T-helper 9 cell (primary cell): ENCODE measurements around the gene MICAL1.
"Not testable (repeated sequence)": the region's sequence is repeated elsewhere in the genome, so short reads cannot be mapped to it uniquely, and the experiment has no call there.

Source experiments
- DNase-seq: peaks from one replicate; pipeline ENCODE4 v3.0.0-alpha.2; 2020

Gene MICAL1

DNA sequence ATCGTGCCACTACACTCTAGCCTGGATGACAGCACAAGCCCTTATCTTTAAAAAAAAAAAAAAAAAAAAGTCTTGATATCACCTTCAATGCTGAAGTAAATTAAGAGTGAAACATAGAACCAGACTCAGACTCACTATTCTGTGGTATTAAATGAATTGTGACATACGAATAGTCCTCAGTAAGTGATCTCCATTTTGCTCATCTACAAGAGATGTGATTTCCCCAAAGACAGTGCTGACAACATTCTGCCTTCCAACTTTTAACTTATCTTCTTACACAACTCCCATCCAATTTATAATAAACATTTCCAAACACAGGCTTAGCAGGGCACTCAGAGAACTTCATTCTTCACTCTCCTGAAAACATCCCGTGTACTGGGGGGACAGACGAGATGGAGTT is 19.4 kb upstream of the MICAL1 start:
- DNase-seq, result no peak

DNA sequence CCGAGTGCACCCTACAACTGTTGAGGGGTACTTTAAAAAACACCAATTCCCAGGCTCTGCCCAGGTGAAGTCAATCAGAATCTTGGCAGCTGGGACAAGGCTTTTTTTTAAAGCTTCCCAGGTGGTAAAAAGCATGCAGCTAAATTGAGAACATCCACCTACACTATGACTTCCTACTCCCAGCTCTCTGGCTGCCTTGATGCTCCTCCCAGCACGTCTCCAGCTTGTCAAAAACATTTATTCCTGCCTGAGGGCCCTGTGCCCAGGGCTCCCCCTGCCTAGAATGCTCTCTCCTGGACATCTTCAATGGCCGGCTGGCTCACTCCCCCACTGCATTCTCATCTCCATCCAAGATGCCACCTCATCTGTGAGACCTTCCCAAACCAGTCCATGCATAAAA is 17.5 kb upstream of the MICAL1 start:
- no peak for DNase-seq

DNA sequence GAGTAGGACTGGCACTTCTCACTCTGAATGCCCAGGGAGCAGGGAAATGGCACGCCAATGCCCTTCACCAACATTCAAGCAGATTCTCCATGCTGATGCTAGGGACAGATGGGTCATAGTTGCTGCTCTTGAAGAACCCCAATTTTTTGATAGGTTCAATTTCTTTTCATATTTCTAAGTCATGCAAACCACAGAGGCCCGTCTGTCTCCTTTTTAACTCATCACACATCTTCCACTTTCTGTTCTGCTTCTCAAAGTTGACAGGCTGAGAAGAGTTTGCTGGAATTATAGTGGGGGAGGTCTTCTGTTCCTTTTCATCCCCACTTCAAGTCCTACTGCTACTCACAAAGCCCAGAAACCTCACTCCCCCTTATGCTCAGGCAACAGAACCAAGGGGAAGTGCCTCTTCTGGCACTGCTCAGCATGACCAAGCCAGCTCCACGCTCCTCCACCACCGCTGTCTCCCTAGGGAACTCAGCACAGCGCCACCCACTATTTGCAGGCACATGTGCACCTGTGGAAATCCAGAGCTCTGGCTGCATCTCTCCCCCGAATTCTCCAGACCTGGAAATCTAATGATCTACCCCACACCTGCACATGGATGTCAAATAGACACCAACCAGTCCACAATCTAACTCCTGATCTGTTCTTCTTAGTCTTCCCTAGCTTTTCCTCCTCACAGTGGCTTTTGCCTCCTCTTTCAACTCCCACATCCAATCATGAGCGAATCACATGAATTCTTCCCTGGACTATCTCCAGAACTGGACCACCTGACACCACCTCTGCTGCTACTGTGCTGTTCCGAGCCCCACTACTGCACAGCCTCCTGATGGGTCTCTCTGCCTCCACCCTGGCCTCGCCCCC is 16.8 kb upstream of the MICAL1 start:
- no peak for DNase-seq

DNA sequence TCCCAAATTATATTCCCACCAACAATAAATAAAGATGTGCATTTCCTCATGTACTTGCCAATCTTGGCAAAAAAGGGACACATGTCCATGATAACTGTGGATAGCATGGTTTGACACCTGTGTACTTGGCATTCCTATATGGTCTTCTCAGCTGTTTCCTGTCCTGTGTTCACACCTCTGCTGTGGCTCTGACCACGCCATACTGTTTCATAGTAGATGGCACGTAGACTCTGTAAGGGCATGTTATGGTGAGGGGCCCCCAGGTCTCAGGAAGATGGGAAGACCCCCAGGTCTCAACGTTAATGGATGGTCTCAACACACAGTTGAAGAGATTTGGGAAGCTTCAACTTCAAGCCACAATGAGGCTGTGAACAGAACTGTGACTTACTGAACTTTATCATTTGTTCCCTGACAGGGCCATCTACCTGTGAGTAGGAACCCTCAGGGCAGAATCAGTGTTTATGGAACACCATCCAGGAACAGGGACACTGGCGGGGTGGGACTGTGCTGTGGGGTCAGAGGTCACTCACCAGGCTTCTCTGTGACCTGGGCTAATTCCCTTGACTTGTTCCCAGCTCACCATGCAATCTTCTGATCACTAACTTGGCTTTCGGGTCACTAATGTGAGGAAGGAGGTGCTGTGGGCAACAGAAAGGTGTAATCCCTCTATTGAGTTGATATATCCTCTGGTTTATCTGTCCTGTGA is 15.7 kb upstream of the MICAL1 start:
- DNase-seq, result no peak

DNA sequence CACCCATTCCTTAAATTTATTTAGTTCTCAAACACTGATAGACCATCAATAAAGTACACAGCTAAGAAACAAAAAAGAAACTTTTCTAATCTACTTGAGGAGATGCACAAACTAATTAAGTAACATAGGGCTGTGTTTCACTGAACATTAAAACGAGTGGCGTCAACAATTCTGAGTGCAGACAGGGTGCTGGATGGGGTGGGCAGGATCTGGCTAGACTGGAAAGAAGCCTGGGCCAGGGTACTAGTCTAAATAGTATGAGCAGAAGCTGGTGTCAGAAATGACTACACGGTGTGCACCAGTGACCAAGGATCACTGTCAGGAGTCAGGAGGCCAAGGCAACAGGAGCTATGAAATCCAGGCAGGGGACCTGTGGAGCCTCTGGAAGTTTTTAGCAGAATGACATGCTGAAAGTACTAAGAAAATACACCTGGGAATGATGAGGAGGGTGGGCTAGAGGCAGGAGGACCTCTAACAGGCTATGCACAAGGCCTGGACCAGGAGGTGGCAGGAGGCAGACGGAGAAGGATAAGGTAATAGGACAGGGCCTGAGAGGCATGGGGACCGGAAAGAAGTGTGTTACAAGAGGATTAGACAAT is 14.1 kb upstream of the MICAL1 start:
- DNase-seq, result no peak

DNA sequence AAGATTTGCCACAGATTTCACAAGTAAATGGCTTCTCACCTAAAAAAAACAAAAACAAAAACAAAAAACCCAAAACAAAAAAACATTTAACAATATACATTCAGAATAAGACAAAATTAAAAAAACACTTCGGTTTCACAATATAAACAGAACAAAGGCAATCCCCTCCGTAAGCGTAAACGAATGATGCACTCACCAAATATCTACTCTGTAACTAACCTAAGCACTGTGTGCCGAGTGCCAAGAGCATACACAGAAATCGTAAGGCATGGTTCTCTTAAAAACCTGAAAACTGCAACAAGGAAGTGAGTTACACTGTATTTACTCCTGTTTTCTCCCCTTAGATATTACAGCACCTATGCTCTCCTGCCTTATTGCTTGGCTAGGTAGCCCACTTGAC is 12.1 kb upstream of the MICAL1 start:
- no peak for DNase-seq

DNA sequence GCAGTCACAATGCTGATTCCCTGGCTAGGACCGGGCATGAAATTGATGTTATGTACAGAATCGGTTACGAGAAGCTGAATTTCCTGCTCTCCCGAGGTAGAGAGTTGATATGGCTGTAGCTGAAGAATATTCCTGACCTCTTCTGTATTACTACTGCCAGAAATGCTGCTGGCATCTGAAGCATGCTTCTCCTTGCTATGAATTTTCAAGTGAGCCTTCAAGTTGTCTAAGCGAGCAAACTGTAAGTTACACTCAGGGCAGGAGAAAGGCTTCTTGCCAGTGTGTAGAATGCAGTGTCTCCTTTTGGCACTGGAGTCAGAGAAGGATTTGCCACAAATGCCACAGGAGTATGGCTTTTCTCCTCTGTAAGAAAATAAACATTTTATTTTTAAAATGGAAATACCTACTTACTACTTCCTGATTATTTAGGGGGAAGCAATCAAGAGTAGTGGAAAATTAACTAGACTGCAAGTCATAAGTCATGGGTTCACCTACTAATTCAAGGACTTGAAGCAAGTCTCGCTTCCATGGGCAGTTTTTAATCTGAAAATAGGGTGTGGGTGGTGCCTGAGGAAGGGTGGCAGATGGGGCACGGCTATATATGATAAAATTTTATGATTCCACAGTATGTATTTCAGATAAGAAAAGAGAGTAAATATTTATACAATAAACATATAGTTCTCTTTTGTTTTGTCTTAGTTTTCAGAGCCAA is 10.8 kb upstream of the MICAL1 start:
- DNase-seq, result no peak

DNA sequence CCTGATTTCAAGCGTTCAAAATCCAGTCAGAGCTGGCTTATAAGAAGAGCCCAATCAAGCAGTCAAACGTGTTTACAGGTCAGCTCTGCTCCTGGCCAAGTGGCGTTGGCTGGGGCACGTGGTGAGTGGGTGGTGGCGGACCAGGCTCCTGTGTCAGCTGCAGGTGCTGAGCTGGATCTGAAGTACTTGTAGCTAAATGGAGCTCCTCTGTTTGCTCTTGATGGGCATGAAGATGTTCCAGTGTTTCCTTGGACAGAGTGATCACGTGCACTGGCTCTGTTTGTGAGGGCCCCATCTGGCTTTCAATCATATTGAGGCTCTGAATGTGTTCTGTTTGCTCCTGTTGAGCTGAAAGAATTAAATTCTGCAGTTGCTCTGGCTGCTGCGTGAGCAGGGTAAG is 10.2 kb upstream of the MICAL1 start:
- no peak for DNase-seq

DNA sequence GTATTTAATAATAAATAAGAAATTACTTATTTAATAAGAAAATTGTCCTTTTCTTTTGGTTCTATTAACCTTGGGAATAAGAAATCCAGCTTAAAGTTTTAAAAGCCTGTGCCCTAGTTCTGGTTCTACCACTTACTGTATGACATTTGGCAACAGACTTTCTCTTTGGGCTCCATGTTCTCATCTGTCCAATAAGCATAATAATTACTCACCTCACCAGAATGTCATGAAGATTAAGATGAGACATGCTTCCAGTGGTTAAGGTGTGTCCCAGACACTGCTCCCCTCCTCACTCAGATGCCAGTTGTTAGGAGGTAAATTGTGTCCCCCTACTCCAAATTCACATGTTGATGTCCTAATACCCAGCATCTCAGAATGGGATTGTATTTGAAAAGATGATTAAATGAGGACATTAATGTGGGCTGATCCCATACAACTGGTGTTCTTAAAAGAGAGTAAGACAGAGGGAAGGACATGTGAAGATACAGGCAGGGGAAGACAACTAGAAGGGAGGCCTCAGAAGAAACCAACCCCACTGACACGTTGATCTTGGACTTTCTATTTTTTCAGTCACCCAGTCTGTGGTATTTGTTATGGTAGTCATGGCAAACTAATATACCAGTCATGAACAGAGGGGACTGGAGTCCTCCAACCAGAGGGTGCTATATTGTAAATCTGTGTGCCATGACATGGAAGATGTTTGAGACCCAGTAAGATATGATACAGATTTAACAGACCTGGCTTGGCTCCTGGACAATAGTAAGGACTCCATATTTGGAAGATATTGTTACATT is 6.4 kb upstream of the MICAL1 start:
- DNase-seq, result no peak

DNA sequence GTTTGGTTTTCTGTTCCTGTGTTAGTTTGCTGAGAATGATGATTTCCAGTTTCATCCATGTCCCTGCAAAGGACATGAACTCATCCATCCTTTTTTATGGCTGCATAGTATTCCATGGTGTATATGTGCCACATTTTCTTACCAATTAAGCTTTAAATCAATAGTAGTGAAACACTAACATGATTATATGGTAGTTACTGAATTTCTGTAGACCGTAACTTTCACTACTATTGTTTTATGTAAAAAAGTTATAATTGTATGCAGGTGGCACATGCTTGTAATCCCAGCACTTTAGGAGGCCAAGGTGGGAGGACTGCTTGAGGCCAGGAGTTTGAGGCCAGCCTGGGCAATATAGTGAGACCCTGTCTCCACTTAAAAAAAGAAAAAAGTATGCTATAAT is 5.6 kb upstream of the MICAL1 start:
- not testable (repeated sequence) for DNase-seq

DNA sequence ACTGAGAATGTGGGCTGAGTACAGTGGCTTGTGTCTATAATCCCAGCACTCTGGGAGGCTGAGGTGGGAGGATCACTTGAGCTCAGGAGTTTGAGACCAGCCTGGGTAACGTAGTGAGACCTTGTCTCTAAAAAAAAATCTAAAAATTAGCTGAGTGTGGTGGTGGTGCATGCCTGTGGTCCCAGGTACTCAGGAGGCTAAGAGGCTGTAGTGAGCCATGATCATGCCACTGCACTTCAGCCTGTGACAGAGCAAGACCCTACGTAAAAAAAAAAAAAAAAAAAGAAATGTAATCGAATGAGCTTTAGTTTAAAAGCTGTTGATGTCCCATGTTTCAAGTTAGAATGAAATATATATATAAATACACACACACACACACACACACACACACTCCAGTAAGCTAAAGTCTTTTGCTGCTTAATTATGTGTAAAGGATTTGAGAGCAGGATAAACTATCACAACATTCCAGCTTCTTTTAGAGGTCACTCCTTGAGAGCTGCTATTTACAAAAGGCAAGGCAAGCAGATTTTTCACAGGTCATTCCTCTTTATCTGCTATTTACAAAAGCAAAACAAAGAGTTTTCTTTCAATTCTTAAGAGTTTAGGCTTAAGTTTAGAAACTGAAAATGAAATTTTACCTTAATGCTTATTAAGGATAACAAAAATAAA is 4.7 kb upstream of the MICAL1 start:
- no peak for DNase-seq

DNA sequence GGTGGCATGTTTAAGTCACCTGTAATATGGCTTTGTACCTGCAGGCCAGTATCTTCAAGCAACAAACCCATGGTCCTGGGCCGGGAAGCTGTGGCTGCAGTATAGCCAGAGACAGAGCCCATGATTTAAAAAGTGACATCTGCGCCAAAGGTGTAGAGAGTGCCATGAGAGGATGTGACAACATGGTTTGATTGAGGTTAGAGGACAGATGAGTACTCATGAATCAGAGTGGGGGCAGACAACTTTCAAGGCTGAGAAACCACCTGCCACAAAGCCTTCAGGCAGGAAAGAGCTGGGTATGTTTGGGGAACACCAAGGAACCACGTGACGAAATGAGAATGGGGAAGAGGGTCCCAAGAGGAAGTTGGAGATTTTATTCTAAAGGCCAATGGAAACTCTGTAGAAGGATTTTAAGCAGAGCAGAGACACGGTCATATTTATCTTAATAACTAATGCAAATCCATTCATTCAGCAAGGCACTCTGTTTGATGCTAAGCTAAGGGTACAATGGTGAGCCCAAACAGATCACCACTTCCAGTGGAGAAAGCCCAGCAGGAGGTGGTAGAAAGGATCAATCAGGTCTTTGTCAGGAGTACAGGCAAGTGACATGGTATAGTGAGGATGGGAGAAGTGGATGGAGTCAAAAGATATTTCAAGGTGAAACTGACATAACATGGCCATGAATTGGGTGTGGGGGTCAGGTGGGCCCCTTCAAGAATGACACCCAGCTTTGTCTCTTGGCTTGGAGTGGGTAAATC is 3.4 kb upstream of the MICAL1 start:
- no peak for DNase-seq

DNA sequence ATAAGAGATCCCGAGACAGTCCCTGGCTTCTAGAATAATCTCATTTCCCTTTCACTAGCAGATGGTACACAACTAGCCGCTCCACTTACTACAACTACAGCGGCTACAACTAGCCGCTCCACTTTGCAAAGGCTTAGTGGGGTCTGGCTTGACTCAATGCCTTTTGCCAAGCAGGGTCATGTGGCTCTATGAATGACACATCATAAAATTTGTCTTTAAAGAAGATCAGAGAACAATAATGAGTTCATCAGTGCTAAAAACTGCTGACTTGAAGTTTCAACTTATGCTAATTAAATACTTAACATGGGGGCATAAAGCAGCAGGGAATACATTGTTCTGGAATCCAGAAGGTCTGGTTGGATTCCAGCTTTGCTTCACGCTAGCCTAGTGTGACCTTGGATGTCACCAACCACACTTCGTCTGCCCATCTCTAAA is 2.0 kb upstream of the MICAL1 start:
- DNase-seq, result no peak

DNA sequence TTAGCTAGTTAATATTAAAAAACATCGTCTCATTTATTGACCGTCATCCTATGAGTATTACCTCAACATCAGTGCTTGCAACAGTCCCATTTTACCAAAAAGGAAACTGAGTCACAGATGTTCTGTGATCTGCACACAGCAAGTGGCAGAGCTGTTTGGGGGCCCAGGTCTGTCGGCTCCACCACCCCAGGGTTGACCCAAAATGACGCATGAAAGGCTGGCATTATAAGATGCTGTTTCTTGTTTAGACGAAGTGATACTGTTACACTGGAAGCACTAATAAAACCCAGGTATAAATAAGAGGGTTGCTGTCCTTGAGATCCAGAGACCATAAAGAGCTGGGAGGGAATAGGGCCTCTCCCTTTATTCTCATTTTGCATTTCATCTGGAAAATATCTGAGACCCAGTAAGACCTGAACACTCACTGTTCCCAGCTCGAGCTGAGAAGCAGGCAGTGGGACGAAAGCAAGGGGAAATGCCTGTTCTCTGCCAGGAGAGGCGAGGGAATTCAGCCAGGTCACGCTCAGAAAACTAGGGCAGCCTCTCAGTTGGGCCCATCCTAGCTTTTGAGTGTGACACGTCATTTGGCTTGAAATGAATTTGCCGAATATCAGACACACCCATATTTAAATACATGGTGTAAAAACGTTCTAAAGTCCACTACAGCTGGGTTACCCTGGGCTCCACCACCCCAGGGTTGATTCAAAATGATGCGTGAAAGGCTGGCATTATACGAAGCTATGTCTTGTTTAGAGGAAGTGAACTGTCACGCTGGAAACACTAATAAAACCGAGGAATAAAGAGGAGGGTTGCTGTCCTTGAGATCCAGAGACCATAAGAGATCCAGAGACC is 1.4 kb upstream of the MICAL1 start:
- no peak for DNase-seq

DNA sequence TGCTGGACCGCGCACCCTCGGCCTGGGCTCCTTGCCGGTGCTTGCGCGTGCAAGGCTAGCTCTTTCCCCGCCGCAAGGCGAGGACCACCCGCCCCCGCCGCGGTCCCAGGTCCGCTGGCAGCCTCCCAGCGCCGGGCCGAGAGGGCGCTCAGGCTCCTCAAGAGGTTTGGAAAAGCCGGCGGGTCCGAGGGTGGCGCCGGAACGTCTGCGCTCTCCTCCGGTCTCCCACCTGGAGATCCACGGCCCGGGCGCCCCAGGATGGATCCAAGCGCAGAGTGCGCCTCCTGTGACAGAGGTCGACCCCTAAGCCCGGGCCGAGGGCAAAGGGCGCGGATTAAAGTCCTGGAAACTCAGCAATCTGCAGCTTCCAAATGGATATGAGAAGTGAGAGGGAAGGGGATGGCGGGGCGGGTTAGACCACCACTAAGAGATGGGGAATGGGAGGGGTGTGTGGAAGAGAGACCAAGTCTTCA is 575 bp upstream of the MICAL1 start:
- DNase-seq, result no peak

DNA sequence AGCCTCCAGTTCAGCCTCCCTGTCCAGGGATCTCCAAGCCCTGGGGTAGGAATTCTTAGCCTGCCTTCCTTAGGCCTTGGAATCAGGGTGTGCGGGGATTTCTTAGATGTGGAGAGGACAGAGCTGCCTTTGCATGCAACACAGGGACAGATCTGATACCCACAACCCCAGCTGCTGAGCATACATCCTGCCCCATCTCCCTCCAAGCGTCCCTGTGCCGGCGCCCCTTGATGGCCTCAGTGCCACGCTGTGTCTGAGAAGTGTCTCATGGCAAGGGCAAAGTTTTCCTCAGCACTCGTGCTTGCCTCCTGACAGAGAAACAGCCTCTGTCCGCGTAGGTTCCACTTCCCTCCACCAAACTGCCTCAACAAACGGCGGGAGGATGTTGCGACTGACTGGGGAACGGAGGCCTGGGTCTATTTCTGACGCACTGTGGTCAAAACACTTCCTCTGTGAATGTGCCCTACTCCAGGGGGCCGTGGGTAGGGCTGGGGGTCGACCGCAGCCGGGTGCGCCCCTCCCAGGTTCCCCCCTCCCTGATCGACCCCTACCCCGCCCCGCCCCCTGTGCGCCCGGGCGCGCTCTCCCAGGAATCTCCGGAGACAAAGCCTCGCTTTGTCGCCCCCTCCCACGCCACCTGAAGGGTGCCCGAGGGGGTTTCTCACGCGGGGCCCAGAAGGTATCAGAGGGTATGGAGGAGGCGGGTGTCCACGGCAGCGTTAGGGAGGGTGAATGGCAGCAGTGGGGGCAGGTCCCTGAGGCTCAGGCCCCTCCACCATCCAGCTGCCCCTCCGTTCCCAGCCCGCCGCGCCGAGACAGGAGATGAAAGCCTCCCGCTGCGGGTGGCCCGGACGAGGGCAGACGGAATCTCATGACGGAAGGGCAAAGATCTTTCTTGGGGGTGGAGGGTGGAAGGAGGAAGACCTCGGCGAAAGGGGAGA is 806 bp downstream of the MICAL1 start:
- DNase-seq, result peak; percentile 67

DNA sequence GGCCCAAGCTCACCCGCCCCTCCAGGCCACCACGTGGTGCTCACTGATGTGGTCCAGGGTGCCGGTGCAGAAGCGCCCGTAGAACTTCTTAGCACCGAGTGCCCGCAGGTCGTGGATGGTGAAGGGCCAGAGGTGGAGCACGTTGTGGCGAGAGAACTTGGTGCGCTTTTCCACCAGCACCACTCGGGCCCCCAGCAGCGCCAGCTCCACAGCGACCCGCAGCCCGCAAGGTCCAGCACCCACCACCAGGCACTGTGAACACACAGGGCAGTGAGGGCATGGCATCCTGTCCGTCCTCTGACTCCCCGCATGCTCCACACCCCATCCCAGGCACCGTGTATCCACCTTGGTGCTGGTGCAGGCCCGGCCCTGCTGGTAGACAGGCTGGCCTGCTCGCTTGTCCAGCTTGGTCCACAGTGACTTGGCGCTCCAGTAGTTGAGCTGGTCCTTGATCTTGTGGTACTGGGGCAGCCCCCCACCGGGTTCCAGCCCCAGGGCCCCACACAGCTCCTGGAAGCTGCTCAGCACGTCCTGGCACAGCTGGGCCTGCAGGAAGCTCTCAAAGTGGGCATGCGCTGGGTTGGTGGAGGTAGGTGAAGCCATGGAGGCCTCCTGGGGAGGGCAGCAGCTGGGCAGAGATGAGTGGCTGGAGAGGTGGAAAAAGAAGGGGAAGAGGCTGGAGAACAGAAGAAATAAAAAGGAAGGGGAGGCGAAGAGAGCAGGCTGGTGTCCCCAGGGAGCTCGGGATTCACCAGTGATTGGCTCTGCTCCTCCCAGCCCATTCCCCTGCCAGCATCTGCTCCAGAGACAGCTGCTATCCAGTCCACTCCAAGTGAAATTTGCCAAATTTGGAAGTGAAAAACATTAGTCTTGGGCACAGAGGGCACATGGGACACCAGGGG is 1.7 kb downstream of the MICAL1 start:
- DNase-seq, result no peak

DNA sequence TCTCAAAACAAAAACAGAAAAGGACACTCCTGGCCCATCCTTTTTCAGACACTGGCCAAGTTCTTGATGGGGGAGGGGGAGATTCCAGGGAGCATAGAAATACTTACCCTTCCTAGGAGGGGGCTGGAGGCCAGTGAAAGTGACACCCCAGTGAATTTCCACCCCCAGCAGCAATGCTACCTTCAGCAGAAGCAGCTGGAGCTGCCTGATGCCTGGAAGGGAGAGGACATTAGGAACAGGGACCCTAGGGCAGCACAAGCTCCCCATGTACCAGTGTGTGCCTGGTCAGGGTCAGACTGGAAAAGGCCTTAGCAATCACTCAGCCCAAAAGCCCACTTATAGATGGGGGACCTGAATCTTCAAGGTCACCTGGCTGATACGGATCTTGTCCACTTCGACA is 2.4 kb downstream of the MICAL1 start:
- DNase-seq, result no peak
